Stimulated activated CD4-positive, alpha-beta T cell treated with anti-CD3 and anti-CD28 coated beads, TNF-alpha, amount 100 ng/mL, for 4 hours (primary cell): ENCODE data around the gene HSBP1L1.
"Not testable (repeated sequence)": the region's sequence is repeated elsewhere in the genome, so short reads cannot be mapped to it uniquely, and the experiment has no call there.

Experiments
- DNase-seq, 3 experiments: peaks; one replicate each; pipeline ENCODE4 v3.0.0-alpha.2; 2020; ENCODE audit warnings: low read depth in 3 of 3

The HSBP1L1 gene

DNA sequence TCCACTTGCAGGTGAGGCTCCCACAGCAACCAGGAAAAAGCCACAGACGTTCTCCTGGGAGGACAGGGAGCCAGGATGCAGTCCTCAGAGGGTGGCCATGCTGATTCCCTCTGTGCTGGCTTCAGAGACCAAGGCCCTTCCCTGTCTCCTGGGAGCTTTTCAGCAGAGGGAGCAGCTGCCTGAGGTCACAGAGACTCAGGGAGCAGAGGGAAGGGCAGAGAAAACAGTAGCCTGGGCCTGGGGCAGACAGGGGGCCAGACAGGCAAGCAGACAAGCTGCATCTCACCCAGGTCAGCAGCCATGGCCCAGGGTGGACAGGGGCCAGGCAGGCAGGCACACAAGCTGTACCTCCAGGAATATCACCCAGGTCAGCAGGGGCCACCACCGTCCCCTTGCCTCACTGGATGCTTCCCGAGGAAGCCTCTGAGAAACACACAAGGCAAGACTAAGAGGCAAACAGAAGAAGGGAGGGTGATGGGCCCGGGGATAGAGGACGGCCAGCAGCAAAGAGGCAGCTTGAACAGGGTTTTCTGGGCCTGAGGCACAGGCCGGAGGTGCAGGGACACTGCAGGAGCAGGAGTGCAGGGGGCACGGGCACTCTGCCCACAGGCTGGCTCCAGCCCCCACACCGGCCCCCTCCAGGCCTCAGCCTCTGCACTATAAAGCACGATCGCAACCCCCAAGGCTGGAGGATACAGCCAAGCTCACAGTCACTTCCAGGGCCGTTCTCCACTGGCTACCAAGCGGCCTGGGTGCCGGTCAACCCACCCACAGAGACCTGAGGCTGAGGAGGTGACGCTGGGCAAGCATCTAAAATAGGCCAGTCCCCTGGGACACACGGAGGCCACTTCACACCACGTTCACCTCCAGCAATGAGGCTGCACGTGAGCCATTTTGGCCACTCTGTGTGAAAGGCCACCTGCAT lies 19.1 kb upstream of the HSBP1L1 start:
- DNase-seq: no peak

DNA sequence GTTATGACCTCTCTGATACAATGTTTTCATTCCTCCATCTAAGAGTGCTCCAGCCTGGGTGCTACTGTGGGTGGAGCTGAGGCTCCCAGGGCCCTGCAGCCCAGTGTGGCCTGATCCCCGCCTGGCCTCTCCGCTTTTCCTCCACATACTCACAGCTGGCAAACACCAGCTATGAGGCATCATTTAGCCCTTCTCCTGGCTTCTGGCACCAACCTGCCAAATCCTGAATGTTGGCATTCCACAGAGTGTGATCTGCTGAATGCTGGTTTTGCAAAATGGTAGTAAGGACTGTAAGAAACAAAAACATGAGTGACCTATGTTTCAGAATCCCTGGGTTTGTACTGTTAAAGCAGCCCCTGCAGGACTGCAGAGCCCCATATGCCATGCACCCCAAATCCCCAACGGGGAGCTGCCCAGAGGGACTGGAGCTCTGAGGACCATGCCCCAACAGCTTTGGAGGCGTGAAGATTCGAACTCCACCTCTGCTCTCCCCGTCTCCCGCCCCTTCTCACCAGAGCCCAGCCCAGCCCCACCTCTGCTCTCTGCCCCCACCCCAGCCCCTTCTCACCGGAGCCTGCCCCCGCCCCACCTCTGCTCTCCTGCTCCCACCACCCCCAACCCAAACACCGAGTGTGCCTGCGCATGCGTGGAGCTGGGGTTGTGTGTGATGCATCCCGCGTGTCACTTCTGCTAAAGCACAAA lies 17.2 kb upstream of the HSBP1L1 start:
- DNase-seq: no peak

DNA sequence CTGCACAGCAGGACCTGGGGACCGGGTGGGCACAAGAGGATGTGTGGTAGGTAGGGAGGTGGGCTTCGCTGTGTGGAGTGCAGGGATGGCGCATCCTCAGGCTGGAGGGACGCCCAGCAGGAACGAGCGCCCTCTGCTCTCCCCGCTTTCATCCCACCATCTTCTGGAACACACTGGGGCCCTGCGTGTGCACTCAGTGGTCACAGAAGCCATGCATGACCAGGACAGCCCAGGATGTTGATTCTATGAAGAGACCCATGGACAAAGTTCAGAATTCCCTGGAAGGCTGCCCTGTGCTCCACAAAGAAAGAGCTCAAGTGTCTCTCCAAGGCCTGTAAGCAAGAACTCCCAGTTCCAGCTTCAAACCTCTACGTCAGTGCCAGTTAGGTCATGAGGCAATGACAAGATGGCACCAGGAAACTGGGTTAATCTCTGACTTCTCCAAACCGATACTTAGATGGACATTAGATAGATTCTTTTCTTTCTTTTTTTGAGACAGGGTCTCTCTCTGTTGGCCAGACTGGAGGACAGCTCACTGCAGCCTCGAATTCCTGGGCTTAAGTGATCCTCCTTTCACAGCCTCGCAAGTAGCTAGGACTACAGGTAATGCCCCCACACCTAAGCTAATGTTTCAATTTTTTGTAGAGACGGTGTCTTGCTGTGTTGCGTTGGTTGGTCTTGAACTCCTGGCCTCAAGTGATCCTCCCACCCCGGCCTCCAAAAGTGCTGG lies 16.4 kb upstream of the HSBP1L1 start:
- no peak for DNase-seq

DNA sequence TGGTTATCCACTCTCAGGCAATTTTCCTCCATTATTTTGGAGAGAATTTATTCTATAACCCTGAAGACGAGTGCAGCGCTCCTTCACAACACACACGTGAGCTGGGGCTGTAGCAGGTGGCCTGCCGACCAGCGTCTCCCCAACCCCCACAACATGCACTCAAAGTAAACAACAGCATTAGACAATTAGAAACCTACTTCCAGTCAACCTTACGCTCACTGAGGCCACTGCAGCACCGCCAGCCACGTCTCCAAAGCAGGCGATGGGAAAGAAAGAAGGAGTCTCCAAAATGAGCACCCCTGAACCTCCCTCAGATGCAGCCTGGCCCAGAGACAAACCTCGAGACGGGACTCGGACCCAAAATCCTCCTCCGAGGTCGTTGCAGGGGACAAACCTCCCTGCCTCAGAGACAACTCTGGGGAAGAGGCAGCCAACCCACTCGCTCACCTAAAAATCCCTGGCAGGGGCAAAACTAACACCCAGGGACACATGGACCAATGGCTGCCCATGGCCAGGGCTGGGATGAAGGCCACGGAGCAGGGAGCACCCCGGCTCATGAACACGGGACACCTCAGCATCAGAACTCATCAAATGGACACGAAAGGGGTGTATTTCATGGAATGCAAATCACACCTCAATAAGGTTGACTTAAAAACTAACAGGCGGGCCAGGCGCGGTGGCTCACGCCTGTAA lies 15.6 kb upstream of the HSBP1L1 start:
- no peak for DNase-seq

DNA sequence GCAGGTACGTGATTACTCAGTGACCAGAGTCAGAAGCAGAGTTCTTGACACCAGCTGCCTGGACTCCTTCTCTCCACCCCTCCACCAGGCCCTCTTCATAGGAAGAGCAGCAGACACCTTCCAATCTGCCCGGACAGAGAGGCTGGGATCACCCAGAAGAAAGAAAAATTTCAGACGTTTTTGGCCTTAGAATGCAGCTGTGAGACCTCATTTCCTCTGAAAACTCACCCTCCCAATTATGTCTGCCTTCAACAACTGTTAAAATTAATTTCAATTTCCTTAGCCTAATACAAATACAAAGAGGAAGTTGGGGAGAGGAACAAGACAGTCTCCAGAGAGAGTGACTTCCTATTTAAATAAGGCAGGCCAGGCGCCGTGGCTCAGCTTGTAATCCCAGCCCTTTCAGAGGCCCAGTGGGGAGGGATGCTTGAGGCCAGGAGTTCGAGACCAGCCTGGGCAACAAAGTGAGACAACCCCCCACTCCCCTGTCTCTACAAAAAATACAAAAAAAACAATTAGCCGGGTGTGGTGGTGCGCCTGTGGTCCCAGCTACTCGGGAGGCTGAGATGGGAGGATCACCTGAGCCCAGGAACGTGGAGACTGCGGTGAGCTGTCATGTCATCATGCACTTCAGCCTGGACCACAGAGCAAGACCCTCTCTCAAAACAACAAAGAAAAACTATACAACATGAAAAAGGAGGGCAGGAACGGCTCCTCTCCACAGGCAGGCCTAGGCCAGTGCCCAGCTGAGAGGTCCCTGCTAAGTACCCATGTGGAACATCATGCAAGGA lies 14.6 kb upstream of the HSBP1L1 start:
- no peak for DNase-seq

DNA sequence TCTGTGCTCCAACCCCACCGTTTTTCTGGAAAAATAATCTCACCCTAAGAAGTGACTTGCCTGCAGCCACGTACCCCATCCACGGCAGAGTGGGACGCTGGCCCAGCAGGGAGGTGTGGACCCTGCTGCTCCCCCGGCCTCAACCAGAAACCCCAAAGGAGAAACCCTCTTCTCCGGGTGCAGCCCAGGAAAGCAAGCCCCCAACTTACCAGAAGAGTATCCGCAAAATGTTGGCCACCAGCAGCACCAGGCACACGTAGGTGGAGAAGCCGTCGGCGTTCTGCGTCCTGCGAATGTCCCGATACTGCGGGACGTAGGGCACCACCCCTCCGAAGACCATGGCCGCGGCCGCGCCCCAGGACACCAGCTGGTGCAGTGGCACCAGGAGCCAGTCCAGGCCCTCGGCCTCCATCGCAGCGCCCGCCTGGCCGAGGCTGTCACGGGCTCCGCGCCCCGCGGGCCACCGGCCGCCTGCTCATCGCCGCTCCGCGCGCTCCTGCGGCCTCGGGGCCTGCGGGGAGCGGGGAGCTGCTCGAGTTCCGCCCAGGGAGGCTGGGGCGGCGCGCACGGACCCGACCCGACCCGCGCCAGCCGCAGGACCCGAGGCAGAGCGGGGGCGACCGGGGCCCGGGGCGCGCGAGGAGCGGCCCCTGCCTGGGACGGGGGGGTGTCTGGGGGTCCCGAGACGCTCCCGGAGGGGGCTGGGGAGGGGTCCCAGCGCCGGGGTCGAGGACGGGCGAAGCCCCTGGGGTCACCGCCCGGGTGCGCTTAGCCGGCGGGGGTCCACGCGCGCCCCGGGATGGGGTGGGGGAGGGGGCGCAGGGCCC lies 13.7 kb upstream of the HSBP1L1 start:
- DNase-seq: no peak

DNA sequence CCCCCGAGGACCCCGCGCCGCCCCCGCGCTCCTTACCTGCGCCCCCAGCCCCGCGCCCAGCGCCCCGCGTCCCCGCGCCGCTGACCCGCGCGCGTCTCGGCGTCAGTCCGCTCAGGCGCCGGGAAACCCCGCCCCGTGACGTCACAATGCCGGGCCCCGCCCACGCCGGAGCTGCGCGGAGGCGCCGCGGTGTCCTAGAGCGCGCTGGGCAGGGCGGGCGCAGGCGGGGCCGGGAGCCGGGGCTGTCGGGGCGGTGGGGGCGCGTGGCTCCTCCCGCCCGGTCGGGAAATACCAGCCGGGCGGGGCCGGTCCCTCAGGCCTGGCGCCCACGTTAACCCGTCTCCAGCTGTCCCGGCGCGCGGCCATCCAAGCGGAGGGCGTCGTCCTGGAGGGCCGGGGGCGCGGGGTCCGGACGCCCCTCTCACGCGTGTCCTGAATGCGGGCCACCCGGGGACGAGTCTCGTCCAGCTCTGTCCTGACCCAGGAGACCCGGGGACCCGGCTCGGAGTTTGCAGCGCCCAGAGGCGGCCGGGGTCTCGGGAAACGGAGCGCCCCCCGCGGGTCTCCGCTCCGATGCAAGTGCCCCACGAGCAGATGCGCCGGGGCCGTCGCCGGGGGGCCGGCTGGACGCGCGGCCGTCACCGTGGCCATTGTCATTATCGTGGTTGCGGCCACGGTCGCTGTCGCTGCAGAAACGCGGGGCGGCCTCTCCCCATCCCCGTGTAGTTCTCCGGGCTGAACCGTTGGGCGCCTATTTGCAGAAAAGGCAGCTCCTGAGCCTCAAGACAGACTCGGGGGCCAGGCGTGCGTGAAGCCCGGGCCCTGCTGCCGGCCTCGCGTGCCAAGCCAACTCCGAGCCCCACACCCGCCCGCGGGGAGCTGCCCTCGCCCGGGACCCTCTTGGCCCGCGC lies 12.6 kb upstream of the HSBP1L1 start, which contains the start of gene SLC66A2:
Gene SLC66A2, minus strand, starts transcription at position 109 of the 911 bp plus-strand sequence. CDS start 727 bp downstream, outside the sequence.
- peak; percentile 90 to 98 (median 92) for DNase-seq

DNA sequence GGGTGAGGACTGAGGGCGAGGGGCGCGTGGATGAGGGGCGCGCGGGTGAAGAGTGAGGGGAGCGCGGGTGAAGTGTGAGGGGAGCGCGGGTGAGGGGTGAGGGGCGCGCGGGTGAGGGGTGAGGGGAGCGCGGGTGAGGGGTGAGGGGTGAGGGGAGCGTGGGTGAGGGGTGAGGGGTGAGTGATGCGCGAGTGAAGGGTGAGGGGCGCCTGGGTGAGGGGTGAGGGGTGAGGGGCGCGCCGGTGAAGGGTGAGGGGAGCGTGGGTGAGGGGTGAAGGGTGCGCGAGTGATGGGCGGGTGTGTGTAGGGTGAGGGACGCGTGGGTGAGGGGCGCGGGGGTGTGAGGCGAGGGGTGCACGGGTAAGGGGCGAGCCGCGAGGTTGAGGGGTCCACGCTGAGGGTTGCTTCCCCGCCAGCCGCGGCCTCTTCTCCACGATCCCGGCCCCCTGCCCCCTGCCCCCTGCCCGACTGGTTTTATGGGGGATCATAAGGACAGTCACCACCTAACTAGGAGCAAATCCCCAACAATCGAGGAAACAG lies 11.9 kb upstream of the HSBP1L1 start:
- DNase-seq: no peak

DNA sequence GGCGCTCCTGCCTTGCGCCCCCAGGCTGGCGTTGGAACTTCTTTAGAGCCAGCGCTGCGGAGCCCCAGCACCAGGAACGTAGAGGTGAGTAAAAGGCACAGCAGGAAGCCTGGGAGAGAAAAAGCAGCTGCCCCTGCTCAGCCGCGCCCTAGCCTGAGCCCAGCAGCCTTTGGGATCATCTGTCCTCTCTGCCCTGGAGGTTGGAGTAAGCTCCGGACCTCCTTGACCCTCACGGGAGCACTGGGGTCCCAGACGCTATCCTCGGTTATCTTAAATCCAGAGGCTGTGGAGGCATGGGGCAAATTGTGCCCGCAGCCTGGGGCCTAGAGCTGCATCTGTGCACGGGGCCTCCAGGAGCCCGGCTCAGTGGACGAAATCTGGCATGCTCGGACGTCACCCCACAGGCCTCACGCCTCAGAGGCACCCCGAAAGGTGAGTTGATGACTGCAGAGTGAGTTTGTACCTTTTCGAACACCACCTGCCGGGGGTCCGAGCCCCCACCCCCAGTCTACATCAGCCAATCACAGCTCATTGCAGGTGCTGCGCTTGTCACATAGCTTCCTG lies 11.4 kb upstream of the HSBP1L1 start:
- DNase-seq: no peak

DNA sequence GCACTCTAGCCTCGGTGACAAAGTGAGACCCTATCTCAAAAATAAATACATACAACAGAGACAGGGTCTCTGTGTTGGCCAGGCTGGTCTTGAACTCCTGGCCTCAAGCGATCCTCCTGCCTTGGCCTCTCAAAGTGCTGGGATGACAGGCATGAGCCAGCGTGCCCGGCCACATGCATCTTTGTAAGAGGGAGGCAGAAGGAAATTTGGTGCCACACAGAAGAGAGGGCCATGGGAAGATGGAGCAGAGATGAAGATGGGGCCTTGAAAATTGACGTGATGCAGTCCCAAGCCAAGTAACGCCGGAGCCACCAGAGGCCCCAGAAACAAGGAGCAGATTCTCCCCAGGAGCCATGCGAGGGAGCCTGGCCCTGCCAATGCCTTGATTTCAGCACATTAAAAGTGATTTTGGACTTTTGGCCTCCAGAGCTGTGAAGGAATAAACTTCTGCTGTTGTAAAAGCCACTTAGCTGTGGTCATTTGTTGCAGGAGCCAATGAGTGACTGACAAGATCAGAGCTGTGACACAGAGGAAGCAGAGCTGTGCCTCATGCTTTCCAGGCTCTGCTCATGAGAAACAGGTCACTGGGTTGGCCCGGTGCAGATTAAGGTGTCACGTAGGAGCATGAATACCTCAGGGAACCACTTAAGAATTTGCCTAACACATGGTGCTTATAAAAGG lies 10.3 kb upstream of the HSBP1L1 start:
- no peak for DNase-seq

DNA sequence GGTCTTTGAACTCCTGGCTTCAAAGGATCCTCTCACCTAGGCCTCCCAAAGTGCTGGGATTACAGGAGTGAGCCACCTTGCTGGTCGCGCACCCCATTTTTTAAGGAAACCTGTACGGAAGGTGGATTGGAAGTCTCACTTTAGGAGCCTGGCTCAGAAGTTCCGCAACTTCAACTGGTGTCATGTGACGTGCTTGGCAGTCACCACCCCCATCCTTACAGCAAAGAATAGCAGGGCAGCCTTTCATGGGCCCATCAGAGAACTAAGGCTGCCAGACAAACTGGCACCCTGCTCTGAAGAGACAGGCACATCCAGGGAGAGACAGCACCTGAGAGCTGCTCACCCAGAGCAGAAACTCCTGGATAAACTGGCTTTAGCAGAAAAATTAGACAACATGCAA lies 9.7 kb upstream of the HSBP1L1 start:
- no peak for DNase-seq

DNA sequence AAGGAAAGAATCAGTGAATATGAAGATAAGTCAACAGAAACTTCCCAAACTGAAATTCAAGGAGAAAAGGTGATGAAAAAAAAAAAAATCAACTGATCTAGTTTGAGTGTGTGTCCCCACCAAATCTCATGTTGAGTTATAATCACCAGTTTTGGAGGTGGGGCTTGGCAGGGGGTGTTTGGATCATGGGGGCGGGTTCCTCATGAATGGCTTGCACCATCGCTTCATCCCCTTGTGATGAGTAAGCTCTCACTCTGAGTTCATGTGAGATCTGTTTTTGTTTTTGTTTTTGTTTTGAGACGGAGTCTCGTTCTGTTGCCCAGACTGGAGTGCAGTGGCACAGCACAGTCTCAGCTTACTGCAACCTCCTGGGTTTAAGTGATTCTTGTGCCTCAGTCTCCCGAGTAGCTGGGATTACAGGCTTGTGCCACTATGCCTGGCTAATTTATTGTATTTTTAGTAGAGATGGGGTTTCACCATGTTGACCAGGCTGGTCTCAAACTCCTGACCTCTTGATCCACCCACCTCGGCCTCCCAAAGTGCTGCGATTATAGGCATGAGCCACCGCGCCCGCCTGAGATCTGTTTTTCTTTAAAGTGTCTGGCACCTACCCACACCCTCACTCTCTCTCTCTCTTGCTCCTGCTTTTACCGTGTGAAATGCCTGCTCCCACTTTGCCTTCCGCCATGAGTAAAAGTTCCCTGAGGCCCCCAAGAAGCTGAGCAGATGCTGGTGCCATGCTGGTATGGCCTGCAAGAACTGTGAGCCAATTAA lies 9.0 kb upstream of the HSBP1L1 start:
- DNase-seq: no peak

DNA sequence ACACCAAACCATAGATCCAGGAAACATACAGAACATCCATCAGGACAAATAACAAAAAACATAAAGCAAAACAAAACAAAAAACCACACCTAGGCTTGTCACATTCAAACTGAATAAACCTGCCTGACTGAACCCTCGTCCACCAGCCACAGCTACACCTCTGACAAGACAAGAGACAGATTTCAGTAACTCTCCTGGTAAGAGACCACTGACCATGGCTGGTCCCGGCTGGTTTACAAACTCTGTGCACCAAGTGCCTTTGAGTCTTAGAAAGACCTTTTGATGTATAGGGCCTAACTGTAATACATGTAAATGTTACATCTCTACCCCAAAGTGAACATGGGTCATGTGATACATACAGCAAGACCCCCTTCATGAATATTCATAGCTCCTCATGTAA lies 8.2 kb upstream of the HSBP1L1 start:
- DNase-seq: no peak

DNA sequence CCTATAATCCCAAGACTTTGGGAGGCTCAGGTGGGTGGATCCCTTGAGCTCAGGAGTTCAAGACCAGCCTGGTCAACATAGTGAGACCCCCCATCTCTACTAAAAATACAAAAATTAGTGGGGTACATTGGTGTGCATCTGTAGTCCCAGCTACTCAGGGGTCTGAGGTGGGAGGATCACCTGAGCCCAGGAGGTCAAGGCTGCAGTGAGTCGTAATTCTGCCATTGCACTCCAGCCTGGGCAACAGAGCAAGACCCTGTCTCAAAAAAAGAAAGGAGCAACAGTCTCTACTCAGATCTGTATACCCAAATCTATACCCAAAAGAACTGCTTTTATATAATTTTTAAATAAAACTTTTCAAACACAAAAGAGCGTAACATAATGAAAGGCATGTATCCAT lies 5.5 kb upstream of the HSBP1L1 start:
- DNase-seq: no peak

DNA sequence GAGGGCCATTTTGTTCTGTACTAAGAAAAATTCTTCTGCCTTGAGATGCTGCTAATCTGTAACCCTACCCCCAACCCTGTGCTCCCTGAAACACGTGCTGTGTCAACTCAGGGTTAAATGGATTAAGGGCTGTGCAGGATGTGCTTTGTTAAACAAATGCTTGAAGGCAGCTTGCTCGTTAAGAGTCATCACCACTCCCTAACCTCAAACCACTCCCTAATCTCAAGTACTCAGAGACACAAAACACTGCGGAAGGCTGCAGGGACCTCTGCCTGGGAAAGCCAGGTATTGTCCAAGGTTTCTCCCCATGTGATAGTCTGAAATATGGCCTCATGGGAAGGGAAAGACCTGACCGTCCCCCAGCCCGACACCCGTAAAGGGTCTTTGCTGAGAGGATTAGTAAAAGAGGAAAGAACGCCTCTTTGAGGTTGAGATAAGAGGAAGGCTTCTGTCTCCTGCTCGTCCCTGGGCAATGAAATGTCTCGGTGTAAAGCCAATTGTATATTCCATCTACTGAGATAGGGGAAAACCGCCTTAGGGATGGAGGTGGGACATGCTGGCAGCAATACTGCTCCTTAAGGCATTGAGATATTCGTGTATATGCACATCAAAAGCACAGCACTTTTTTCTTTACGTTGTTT lies 4.2 kb upstream of the HSBP1L1 start:
- DNase-seq: not testable (repeated sequence)

DNA sequence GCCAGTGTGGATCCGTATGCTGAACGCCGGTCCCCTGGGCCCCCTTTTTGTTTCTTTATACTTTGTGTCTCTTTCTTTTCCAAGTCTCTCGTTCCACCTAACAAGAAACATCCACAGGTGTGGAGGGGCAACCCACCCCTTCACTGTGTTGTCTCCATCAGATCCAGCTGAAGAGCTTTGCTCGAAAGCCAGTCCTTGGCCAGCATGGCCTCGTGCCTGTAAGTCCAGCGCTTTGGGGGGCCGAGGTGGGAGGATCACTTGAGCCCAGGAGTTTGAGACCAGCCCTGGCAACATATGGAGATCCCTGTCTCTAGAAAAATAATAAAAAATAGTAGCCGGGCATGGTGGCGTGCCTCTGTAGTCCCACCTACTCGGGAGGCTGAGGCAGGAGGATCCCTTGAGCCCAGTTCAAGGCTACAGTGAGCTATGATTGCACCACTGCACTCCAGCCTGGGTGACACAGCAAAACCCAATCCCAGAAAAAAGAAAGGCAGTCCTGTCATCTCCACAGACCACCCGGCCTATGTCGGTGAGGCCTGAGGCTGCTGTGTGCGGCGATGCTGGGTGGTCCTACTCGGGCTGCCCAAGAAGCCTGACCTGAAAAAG lies 3.4 kb upstream of the HSBP1L1 start:
- no peak for DNase-seq
